ENCODE data around the gene CREM. TPM values are rescaled to one million over a fixed set of nuclear protein-coding genes. Genes with fewer than 3 reads are reported as not detected.

CREM gene
- 16.6 TPM for total RNA-seq

GRCh38 chr10:35126530-35127288, at the start of gene CREM:
Gene CREM, plus strand, starts transcription at chr10:35126846. Its CDS starts 10,990 bp downstream, at chr10:35137836.

GRCh38 chr10:35090162-35090954, 36.3 kb upstream of the CREM start, which contains the start of gene CUL2:
Gene CUL2, minus strand, starts transcription at chr10:35090341. Its CDS starts 19,024 bp downstream, at chr10:35071317.

Small RNAs within 50 kb of the gene (small RNA-seq; reads per million reads assigned to genes)
- gene MIR3611 (ENCODE audit: low replicate concordance) (not detected), gene RNU6-1167P (ENCODE audit: low replicate concordance) (not detected), gene RNU6-794P (ENCODE audit: low replicate concordance) (not detected), gene RNU7-77P (ENCODE audit: low replicate concordance) (not detected)

Other genes with a start within 250 kb of the CREM start
- 36.3 TPM for gene CUL2, start 36.5 kb upstream of the CREM start, total RNA-seq
- gene CCNY, start 209.7 kb downstream of the CREM start, total RNA-seq: 52.6 TPM

Measured in parietal lobe (tissue), 2 donors.